K562 (cell line): ENCODE results near the gene NFATC2.

Experiments
- CBX8 ChIP-seq: fragments of 200-600 bp; sonication (generic); IDR thresholded peaks from 2 replicates; pipeline ENCODE4 v1.6.1; 2012; ENCODE audit warnings: borderline replicate concordance, mixed run types, low read depth, mild to moderate bottlenecking, moderate library complexity, mixed read lengths, low read length, control low read depth, inconsistent platforms; ENCODE audit not compliant: poor library complexity, severe bottlenecking; ENCODE audit errors: extremely low read depth
- CCNT2 ChIP-seq: IDR thresholded peaks from 2 replicates; pipeline ENCODE4 v1.6.1; 2011; ENCODE audit warnings: borderline replicate concordance, low read depth, mild to moderate bottlenecking, moderate library complexity, mixed read lengths, low read length; ENCODE audit not compliant: insufficient read length; ENCODE audit errors: extremely low read depth
- ERF ChIP-seq: fragments of 450-650 bp; formaldehyde crosslinking; IDR thresholded peaks from 2 replicates; pipeline ENCODE4 v1.4.0; 2020; ENCODE audit warnings: mild to moderate bottlenecking, mixed read lengths
- FOXM1 ChIP-seq, 2 experiments: fragments of 450-650 bp in 1 of 2; sonication (generic) in 1 of 2; formaldehyde crosslinking in 1 of 2; IDR thresholded peaks; 2 replicates each; pipeline versions ENCODE4 v1.6.1 to v1.9.0; 2017 to 2022; ENCODE audit warnings: low read depth in 2 of 2, mild to moderate bottlenecking in 2 of 2, missing genetic modification reagents in 1 of 2, moderate library complexity in 1 of 2
- GABPA ChIP-seq: fragments of 200-800 bp; sonication (Bioruptor generic); conservative IDR thresholded peaks from 2 replicates; pipeline ENCODE4 v1.6.1; 2016; ENCODE audit warnings: low read depth, missing genetic modification characterization, missing compliant biosample characterization
- HMGN3 ChIP-seq: IDR thresholded peaks from 2 replicates; pipeline ENCODE4 v1.6.1; 2011; ENCODE audit warnings: borderline replicate concordance, low read depth, mild to moderate bottlenecking, mixed read lengths, low read length; ENCODE audit not compliant: insufficient read length; ENCODE audit errors: extremely low read depth
- KLF10 ChIP-seq: fragments of 250-450 bp; sonication (Bioruptor Pico); IDR thresholded peaks from 2 replicates; pipeline ENCODE4 v1.6.1; 2021; ENCODE audit warnings: matching md5 sums
- MAFK ChIP-seq: IDR thresholded peaks from 2 replicates; pipeline ENCODE4 v1.6.1; 2011; ENCODE audit warnings: low read length, improper control_type of control experiment
- POLR2A ChIP-seq: fragments of 450-650 bp; conservative IDR thresholded peaks from 2 replicates; pipeline ENCODE4 v1.6.1; 2016
- POLR2AphosphoS5 ChIP-seq: IDR thresholded peaks from 2 replicates; pipeline ENCODE4 v1.6.1; 2011; ENCODE audit warnings: mild to moderate bottlenecking, low read depth, low read length, moderate library complexity; ENCODE audit not compliant: control insufficient read depth, insufficient read depth
- TCF7L2 ChIP-seq: fragments of 150-350 bp; IDR thresholded peaks from 2 replicates; pipeline ENCODE4 v1.6.1; 2016; ENCODE audit warnings: low read depth, mild to moderate bottlenecking, low read length, moderate library complexity
- ZNF143 ChIP-seq: sonication (generic); formaldehyde crosslinking; IDR thresholded peaks from 2 replicates; pipeline ENCODE4 v1.9.0; 2022; ENCODE audit warnings: mild to moderate bottlenecking, missing genetic modification reagents
- TF ChIP-seq, protein P1 (sequence below), 3 experiments: IDR thresholded peaks in 2 of 3; conservative IDR thresholded peaks in 1 of 3; 2 replicates each; pipeline ENCODE4 v1.5.1; 2011 to 2012; ENCODE audit warnings: low read length in 3 of 3, mild to moderate bottlenecking in 3 of 3, control low read depth in 2 of 3, improper control_type of control experiment in 1 of 3, inconsistent platforms in 1 of 3, low read depth in 1 of 3, mixed read lengths in 1 of 3, moderate library complexity in 1 of 3; ENCODE audit not compliant: insufficient read depth in 2 of 3

DNA sequence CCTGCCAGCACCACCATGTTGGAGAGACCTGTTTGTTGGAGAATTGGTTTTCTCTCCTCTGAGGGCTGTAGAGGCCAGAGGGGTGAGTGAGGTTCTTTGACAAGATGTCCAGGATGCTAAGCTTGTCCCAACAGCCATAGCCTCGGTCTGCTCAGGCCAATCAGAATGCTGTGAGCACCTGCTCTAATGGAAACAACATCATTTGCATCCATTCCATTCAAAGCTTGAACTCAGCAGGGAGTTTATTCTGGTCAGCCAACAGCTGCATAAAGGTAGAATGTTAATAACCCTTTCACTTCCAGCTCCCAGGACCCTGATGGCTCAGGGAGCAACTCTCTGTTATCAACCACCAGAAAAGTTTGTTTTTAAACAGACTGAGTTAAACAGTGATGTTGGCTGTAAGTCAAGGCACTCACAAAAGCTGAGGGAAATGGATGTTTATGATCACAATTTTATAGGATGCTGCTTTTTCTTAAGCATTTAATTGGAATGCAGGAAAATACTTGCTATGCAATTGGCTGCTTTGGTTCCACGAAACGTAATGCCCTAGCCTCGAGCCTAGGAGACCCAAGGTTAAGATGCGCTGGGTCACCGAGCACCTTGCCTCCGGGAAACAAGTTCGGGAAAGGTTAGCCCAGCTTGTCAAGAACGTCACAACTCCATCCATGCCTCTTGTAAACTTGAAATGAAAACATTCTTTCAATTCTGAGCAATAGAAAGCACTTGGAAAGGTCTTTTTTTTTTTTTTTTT, 155.2 kb downstream of the NFATC2 start:
- TF ChIP-seq KLF10, result no peak
- no peak for TF ChIP-seq POLR2A
- no peak for TF ChIP-seq CBX8
- no peak for TF ChIP-seq FOXM1 (IDR thresholded peaks at IDR 0.05; ENCODE audit: low read depth)
- TF ChIP-seq FOXM1 (CRISPR knock-in tag; IDR thresholded peaks at IDR 0.05; ENCODE audit: low read depth), result no peak
- no peak for TF ChIP-seq POLR2AphosphoS5
- TF ChIP-seq, protein P1, sequence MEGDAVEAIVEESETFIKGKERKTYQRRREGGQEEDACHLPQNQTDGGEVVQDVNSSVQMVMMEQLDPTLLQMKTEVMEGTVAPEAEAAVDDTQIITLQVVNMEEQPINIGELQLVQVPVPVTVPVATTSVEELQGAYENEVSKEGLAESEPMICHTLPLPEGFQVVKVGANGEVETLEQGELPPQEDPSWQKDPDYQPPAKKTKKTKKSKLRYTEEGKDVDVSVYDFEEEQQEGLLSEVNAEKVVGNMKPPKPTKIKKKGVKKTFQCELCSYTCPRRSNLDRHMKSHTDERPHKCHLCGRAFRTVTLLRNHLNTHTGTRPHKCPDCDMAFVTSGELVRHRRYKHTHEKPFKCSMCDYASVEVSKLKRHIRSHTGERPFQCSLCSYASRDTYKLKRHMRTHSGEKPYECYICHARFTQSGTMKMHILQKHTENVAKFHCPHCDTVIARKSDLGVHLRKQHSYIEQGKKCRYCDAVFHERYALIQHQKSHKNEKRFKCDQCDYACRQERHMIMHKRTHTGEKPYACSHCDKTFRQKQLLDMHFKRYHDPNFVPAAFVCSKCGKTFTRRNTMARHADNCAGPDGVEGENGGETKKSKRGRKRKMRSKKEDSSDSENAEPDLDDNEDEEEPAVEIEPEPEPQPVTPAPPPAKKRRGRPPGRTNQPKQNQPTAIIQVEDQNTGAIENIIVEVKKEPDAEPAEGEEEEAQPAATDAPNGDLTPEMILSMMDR (IDR thresholded peaks at IDR 0.05 in 2 of 3, conservative IDR thresholded peaks at IDR 0.05 in 1 of 3; ENCODE audit: insufficient read depth in 2 of 3, low read depth in 1 of 3, low read length in 3 of 3), result no peak
- TF ChIP-seq ERF (CRISPR knock-in tag), result no peak
- TF ChIP-seq TCF7L2, result no peak
- no peak for TF ChIP-seq CCNT2
- no peak for TF ChIP-seq MAFK
- no peak for TF ChIP-seq ZNF143 (CRISPR knock-in tag)
- TF ChIP-seq GABPA (tag), result no peak
- no peak for TF ChIP-seq HMGN3
